Natural killer cell (primary cell): Measurements from ENCODE around the gene G2E3. TPM values are rescaled to one million over a fixed set of nuclear protein-coding genes. Genes with fewer than 3 reads are reported as not detected.
"Not testable (repeated sequence)": the region's sequence is repeated elsewhere in the genome, so short reads cannot be mapped to it uniquely, and the experiment has no call there.

Experiments
- ATAC-seq, 3 donors: fragments of 150-1000 bp in 2 of 3; fragments of 200-7000 bp in 1 of 3; cut with Tn5 transposase; 1 replicate in 1 of 3; 2 replicates in 2 of 3; pipeline ENCODE4 v1.10.0; 2021; ENCODE audit warnings: mild to moderate bottlenecking in 2 of 3, moderate library complexity in 2 of 3
- DNase-seq, 2 donors: peaks; one replicate each; pipeline versions ENCODE4 v3.0.0 to v3.0.0-alpha.2; 2013 to 2021; ENCODE audit warnings: mixed read lengths in 1 of 2
- H3K27ac ChIP-seq: one replicate; pipeline ENCODE4 v1.5.1; 2013; ENCODE audit warnings: mild to moderate bottlenecking, low read length
- H3K27me3 ChIP-seq: one replicate; pipeline ENCODE4 v1.6.1; 2013; ENCODE audit warnings: low read length; ENCODE audit not compliant: control insufficient read depth, insufficient read depth
- H3K36me3 ChIP-seq: one replicate; pipeline ENCODE4 v1.6.1; 2013; ENCODE audit warnings: low read length; ENCODE audit not compliant: control insufficient read depth, insufficient read depth
- H3K4me1 ChIP-seq: one replicate; pipeline ENCODE4 v1.6.1; 2013; ENCODE audit warnings: low read length; ENCODE audit not compliant: control insufficient read depth, insufficient read depth
- H3K4me3 ChIP-seq: one replicate; pipeline ENCODE4 v1.5.1; 2013; ENCODE audit warnings: low read length
- H3K9me3 ChIP-seq: one replicate; pipeline ENCODE4 v1.6.1; 2013; ENCODE audit warnings: low read length; ENCODE audit not compliant: control insufficient read depth, insufficient read depth
- H3K27ac Mint-ChIP-seq, 2 donors: one replicate each; pipeline ENCODE4 v1.8.0; 2022; ENCODE audit warnings: mild to moderate bottlenecking in 2 of 2, mixed read lengths in 2 of 2, moderate library complexity in 1 of 2
- H3K27me3 Mint-ChIP-seq, 2 donors: one replicate each; pipeline ENCODE4 v1.8.0; 2022; ENCODE audit warnings: low read depth in 2 of 2, mixed read lengths in 2 of 2
- H3K36me3 Mint-ChIP-seq: one replicate; pipeline ENCODE4 v1.8.0; 2022; ENCODE audit warnings: mixed read lengths
- H3K4me1 Mint-ChIP-seq, 2 donors: one replicate each; pipeline ENCODE4 v1.8.0; 2022; ENCODE audit warnings: mixed read lengths in 2 of 2
- H3K4me3 Mint-ChIP-seq: one replicate; pipeline ENCODE4 v1.8.0; 2022; ENCODE audit warnings: mild to moderate bottlenecking, moderate library complexity, mixed read lengths
- H3K9me3 Mint-ChIP-seq, 2 donors: one replicate each; pipeline ENCODE4 v1.8.0; 2022; ENCODE audit warnings: mixed read lengths in 2 of 2
- WGBS: methylation state at CpG from one replicate; pipeline ENCODE4 v1.1.7; 2013; ENCODE audit warnings: missing lambda C conversion rate; ENCODE audit not compliant: insufficient coverage; 5-methylcytosine and 5-hydroxymethylcytosine counted together
- intact Hi-C: fragments of 100-400 bp; cut with micrococcal nuclease; formaldehyde crosslinking; loops from one replicate; pipeline ENCODE4 v1.14.2; 2022
- total RNA-seq, 4 donors: library from RNA; stranded (reverse); fragments of 120-200 nt in 1 of 4; gene quantifications; one replicate each; pipeline versions ENCODE4 v1.2.3 to v1.2.4, GENCODE V29; 2013 to 2022
- TF ChIP-seq, protein P1 (sequence below): fragments of 200-600 bp; IDR thresholded peaks from one replicate; pipeline ENCODE4 v1.8.0; 2022; ENCODE audit warnings: antibody characterized with exemption

The G2E3 gene
- total RNA-seq, 3 donors from 2014 or later (not counting 1 experiment from before 2014, with no cell fraction given): 28.7 to 47.1 (median 33.4) TPM

DNA sequence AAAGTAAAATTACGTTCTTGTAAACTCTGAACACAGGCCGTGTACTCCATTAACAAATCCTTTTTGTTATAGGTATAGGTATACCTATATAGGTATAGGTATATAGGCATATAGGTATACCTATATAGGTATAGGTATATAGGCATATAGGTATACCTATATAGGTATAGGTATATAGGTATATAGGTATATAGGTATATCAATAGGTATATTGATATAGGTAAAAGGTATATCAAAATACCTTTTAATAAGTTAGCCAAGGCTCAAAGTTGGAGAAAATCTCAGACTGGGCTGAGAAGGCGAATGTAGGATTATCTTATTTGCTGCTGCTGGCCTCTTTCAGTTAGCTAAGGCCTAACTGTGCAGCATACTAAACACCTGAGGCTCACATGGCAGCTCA is 66.6 kb downstream of the G2E3 start:
- Histone ChIP-seq H3K27me3 (no peaks in the 10 kb centered on the region), H3K4me3 (no peak overlapping the region), H3K27ac (no peak overlapping the region), H3K4me1 (peaks cover 13% of the 10 kb centered on the region), H3K36me3 (peaks cover 2% of the 10 kb centered on the region), H3K9me3 (no peaks in the 10 kb centered on the region)
- Mint-ChIP-seq H3K4me1 (peaks cover 40 to 52% of the 10 kb centered on the region in 2 donors), H3K27me3 (no peaks in the 10 kb centered on the region), H3K36me3 (no peaks in the 10 kb centered on the region), H3K27ac (no peak overlapping the region), H3K4me3 (no peak overlapping the region), H3K9me3 (no peaks in the 10 kb centered on the region)
- WGBS: 100% methylated on average over 1 of the region's 3 CpGs
- no peak for DNase-seq
- intact Hi-C loops: no loop called here
- no peak for ATAC-seq
- TF ChIP-seq, protein P1, sequence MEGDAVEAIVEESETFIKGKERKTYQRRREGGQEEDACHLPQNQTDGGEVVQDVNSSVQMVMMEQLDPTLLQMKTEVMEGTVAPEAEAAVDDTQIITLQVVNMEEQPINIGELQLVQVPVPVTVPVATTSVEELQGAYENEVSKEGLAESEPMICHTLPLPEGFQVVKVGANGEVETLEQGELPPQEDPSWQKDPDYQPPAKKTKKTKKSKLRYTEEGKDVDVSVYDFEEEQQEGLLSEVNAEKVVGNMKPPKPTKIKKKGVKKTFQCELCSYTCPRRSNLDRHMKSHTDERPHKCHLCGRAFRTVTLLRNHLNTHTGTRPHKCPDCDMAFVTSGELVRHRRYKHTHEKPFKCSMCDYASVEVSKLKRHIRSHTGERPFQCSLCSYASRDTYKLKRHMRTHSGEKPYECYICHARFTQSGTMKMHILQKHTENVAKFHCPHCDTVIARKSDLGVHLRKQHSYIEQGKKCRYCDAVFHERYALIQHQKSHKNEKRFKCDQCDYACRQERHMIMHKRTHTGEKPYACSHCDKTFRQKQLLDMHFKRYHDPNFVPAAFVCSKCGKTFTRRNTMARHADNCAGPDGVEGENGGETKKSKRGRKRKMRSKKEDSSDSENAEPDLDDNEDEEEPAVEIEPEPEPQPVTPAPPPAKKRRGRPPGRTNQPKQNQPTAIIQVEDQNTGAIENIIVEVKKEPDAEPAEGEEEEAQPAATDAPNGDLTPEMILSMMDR: no peak

DNA sequence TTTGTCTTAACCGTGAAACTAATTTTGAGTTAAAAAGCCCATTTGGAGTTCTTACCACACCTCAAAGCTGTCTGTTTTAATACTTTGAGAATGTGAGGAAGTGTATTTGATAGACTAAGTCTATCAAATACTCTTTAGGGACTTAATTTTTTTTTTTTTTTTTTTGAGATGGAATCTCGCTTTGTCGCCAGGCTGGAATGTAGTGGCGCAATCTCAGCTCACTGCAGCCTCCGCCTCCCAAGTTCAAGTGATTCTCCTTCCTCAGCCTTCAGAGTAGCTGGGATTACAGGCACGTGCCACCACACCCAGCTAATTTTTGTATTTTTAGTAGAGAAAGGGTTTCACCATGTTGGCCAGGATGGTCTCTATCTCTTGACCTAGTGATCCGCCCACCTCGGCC is 70.5 kb downstream of the G2E3 start:
- peaks cover 23 to 37% of the 10 kb centered on the region in 2 donors for H3K4me1 Mint-ChIP-seq
- ATAC-seq, H3K27ac Mint-ChIP-seq, H3K27me3 ChIP-seq, H3K4me3 Mint-ChIP-seq, DNase-seq, H3K9me3 Mint-ChIP-seq, H3K4me3 ChIP-seq, H3K27ac ChIP-seq, H3K9me3 ChIP-seq, H3K27me3 Mint-ChIP-seq, H3K4me1 ChIP-seq, H3K36me3 Mint-ChIP-seq, intact Hi-C loops: not testable (repeated sequence)
- H3K36me3 ChIP-seq: peaks cover 17% of the 10 kb centered on the region
- over 99% methylated on average over 8 of the region's 8 CpGs for WGBS

DNA sequence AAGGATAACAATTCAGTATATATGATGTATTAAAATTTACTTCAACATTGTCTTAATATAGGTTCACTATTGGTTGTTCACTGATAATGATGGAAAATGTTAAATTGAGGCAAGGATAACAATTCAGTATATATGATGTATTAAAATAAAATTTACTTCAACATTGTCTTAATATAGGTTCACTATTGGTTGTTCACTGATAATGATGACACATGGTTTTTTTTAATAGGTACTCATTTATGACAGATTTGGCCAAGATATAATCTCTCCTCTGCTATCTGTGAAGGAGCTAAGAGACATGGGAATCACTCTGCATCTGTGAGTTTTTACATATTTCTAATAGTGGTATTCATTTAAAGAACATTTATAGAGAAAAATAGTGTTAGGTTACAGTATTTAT is 71.3 kb downstream of the G2E3 start:
- H3K27me3 ChIP-seq: no peaks in the 10 kb centered on the region
- no peaks in the 10 kb centered on the region for H3K9me3 Mint-ChIP-seq
- peaks cover 6% of the 10 kb centered on the region for H3K4me1 ChIP-seq
- H3K4me3 Mint-ChIP-seq: no peak overlapping the region
- TF ChIP-seq, protein P1: no peak
- H3K4me1 Mint-ChIP-seq: peaks cover 18 to 29% of the 10 kb centered on the region in 2 donors
- H3K27ac ChIP-seq: no peak overlapping the region
- peaks cover 26% of the 10 kb centered on the region for H3K36me3 ChIP-seq
- H3K27ac Mint-ChIP-seq: no peak overlapping the region
- H3K27me3 Mint-ChIP-seq: no peaks in the 10 kb centered on the region
- ATAC-seq: no peak
- no peaks in the 10 kb centered on the region for H3K36me3 Mint-ChIP-seq
- DNase-seq: no peak
- intact Hi-C loops: no loop called here
- H3K9me3 ChIP-seq: no peaks in the 10 kb centered on the region
- no peak overlapping the region for H3K4me3 ChIP-seq

DNA sequence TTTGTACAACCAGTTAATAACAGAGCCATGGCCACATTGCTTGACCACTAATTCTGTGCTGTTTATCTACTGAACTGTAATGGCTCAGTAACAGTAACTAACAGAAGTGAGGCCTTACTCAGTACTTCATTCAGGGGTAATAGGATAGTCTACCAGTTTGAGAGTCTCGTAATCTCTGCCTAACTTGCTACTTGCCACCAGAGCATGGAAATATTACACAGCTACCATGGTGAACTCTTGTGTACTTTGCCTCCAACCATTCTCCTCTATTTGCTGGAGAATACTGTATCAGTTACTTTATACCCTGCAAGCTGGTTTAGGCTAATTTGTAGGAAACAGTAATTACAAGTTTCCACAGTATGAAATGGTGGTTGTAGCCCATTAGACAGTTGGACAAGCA is 73.8 kb downstream of the G2E3 start:
- H3K4me1 Mint-ChIP-seq: peaks cover 16 to 21% of the 10 kb centered on the region in 2 donors
- H3K9me3 Mint-ChIP-seq: no peaks in the 10 kb centered on the region
- Histone ChIP-seq H3K27ac (no peak overlapping the region), H3K27me3 (no peaks in the 10 kb centered on the region), H3K9me3 (no peaks in the 10 kb centered on the region), H3K4me1 (no peaks in the 10 kb centered on the region), H3K36me3 (peaks cover 35% of the 10 kb centered on the region), H3K4me3 (no peak overlapping the region)
- no peaks in the 10 kb centered on the region for H3K27me3 Mint-ChIP-seq
- TF ChIP-seq, protein P1: no peak
- no peaks in the 10 kb centered on the region for H3K36me3 Mint-ChIP-seq
- WGBS: 100% methylated on average over 1 of the region's 1 CpG
- intact Hi-C loops: no loop called here
- no peak overlapping the region for H3K4me3 Mint-ChIP-seq
- ATAC-seq (no peak), DNase-seq (no peak)
- peak overlapping the region in 1 of 2 donors; percentile 29 for H3K27ac Mint-ChIP-seq
